Stimulated activated CD8-positive, alpha-beta memory T cell treated with anti-CD3 and anti-CD28 coated beads, Interleukin-7, amount 100 ng/mL, for 48 hours (primary cell): ENCODE results near the gene KRT20.
"Not testable (repeated sequence)": the region's sequence is repeated elsewhere in the genome, so short reads cannot be mapped to it uniquely, and the experiment has no call there.

Experiments used
- DNase-seq, 2 donors: peaks; one replicate each; pipeline ENCODE4 v3.0.0-alpha.2; 2020; ENCODE audit warnings: low read depth in 1 of 2; ENCODE audit errors: extremely low read depth in 1 of 2

KRT20 gene

GRCh38 chr17:40884708-40885512 is at the start of gene KRT20:
Gene KRT20 (minus strand): TSS chr17:40885242. CDS start chr17:40885185, 57 bp downstream.
- DNase-seq, result no peak

- no peak for DNase-seq
Observed at GRCh38 chr17:40932608-40933007, 47.6 kb upstream of the KRT20 start.

- DNase-seq, result no peak
Observed at GRCh38 chr17:40931311-40931710, 46.3 kb upstream of the KRT20 start.

GRCh38 chr17:40926341-40926740 is 41.3 kb upstream of the KRT20 start:
- no peak for DNase-seq

- DNase-seq, result no peak
Observed at GRCh38 chr17:40922239-40922638, 37.2 kb upstream of the KRT20 start.

GRCh38 chr17:40921026-40921425 is 36.0 kb upstream of the KRT20 start:
- DNase-seq, result no peak

- DNase-seq, result not testable (repeated sequence)
Observed at GRCh38 chr17:40917116-40917515, 32.1 kb upstream of the KRT20 start.

GRCh38 chr17:40916366-40916765 is 31.3 kb upstream of the KRT20 start:
- DNase-seq, result no peak

GRCh38 chr17:40915721-40916256 is 30.7 kb upstream of the KRT20 start:
- no peak for DNase-seq

GRCh38 chr17:40915199-40915661 is 30.2 kb upstream of the KRT20 start:
- no peak for DNase-seq

- DNase-seq, result no peak
Observed at GRCh38 chr17:40914075-40914855, 29.2 kb upstream of the KRT20 start.

- no peak for DNase-seq
Observed at GRCh38 chr17:40912486-40913210, 27.6 kb upstream of the KRT20 start.

- no peak for DNase-seq
Observed at GRCh38 chr17:40910441-40910841, 25.4 kb upstream of the KRT20 start.

- no peak for DNase-seq
Observed at GRCh38 chr17:40909755-40910154, 24.7 kb upstream of the KRT20 start.

GRCh38 chr17:40909351-40909750 is 24.3 kb upstream of the KRT20 start:
- peak; percentile 31 to 53 for DNase-seq

GRCh38 chr17:40906613-40907012 is 21.6 kb upstream of the KRT20 start:
- no peak for DNase-seq

GRCh38 chr17:40905370-40905769 is 20.3 kb upstream of the KRT20 start:
- no peak for DNase-seq

GRCh38 chr17:40903129-40903847 is 18.2 kb upstream of the KRT20 start:
- no peak for DNase-seq

- DNase-seq, result no peak
Observed at GRCh38 chr17:40902498-40902897, 17.5 kb upstream of the KRT20 start.

- no peak for DNase-seq
Observed at GRCh38 chr17:40901981-40902474, 17.0 kb upstream of the KRT20 start.
